AG09319 (cell line): ENCODE measurements around the gene GOSR1.
"Not testable (repeated sequence)": the region's sequence is repeated elsewhere in the genome, so short reads cannot be mapped to it uniquely, and the experiment has no call there.

Source experiments
- DNase-seq: peaks from one replicate; pipeline ENCODE4 v3.0.0-alpha.2; 2010; ENCODE audit warnings: low read depth; ENCODE audit errors: extremely low read depth
- CTCF ChIP-seq: IDR thresholded peaks from 2 replicates; pipeline ENCODE4 v1.5.1; 2011; ENCODE audit warnings: low read depth, mild to moderate bottlenecking, inconsistent platforms, low read length, moderate library complexity

GOSR1 gene

GRCh38 chr17:30570191-30570590 is 93.0 kb downstream of the GOSR1 start:
- TF ChIP-seq CTCF: no peak
- no peak for DNase-seq

- no peak for TF ChIP-seq CTCF
- no peak for DNase-seq
Measured at GRCh38 chr17:30570596-30571265, 93.5 kb downstream of the GOSR1 start.

- DNase-seq: not testable (repeated sequence)
Measured at GRCh38 chr17:30571404-30571803, 94.2 kb downstream of the GOSR1 start.

- no peak for TF ChIP-seq CTCF
- no peak for DNase-seq
Measured at GRCh38 chr17:30571921-30572320, 94.7 kb downstream of the GOSR1 start.

GRCh38 chr17:30572651-30573554 is 95.7 kb downstream of the GOSR1 start:
- DNase-seq: not testable (repeated sequence)

GRCh38 chr17:30573603-30574175 is 96.5 kb downstream of the GOSR1 start:
- TF ChIP-seq CTCF: no peak
- DNase-seq: no peak

- DNase-seq: not testable (repeated sequence)
Measured at GRCh38 chr17:30574309-30574708, 97.1 kb downstream of the GOSR1 start.

GRCh38 chr17:30574806-30575205 is 97.6 kb downstream of the GOSR1 start:
- DNase-seq: not testable (repeated sequence)

- DNase-seq: not testable (repeated sequence)
Measured at GRCh38 chr17:30575648-30576325, 98.6 kb downstream of the GOSR1 start.
